ENCODE measurements around the gene CSNK1G2. TPM values are rescaled to one million over a fixed set of nuclear protein-coding genes. Genes with fewer than 3 reads are reported as not detected.

CSNK1G2 gene
- total RNA-seq (2022) (44.4 and 49.6 TPM in 2 replicates), Bru-seq, nascent RNA (percentile 49 among the genes with signal in this experiment), BruChase-seq, experiment 1, labeled RNA remaining after a 2-hour chase (percentile 58 among the genes with signal in this experiment), BruChase-seq, experiment 2, labeled RNA remaining after a 6-hour chase (percentile 68 among the genes with signal in this experiment)
- long read RNA-seq, transcript CSNK1G2-201 (12 exons, 2,918 nt): major isoform, 51 of 92 reads
- long read RNA-seq, partial matches to known transcripts: 12 of 92 reads
- long read RNA-seq, other reads (novel, unspliced or antisense): 29 of 92 reads

GRCh38 chr19:1941146-1942077, at the start of gene CSNK1G2:
TSS of gene CSNK1G2 (plus strand) at chr19:1941172. CDS start at chr19:1969773, 28,601 bp downstream.
- Mint-ChIP-seq H3K27me3 (ENCODE audit: insufficient read depth, unreplicated experiment) (no peaks in the 10 kb centered on the region), H3K4me1 (ENCODE audit: low read depth, unreplicated experiment) (no peaks in the 10 kb centered on the region), H3K27ac (ENCODE audit: unreplicated experiment) (peak within 1 kb of the TSS; percentile 73), H3K9me3 (ENCODE audit: unreplicated experiment) (no peaks in the 10 kb centered on the region), H3K4me3 (ENCODE audit: unreplicated experiment) (peak within 1 kb of the TSS; percentile 79), H3K36me3 (ENCODE audit: insufficient read depth, unreplicated experiment) (no peaks in the 10 kb centered on the region)
- ChIA-PET CTCF (no interaction called here), POLR2A (no interaction called here)
- Histone ChIP-seq H3K4me3 (ENCODE audit: low read depth, low read length) (peak within 1 kb of the TSS; percentile 96), H3K27me3 (replicated peaks; ENCODE audit: control insufficient read depth, insufficient read depth, low read length) (no peaks in the 10 kb centered on the region), H3K9me3 (no peaks in the 10 kb centered on the region), H3K36me3 (ENCODE audit: control insufficient read depth, insufficient read depth, low read length) (no peaks in the 10 kb centered on the region), H3K4me1 (peaks cover 7% of the 10 kb centered on the region)
- no TSS peak for BruUV-seq (replicated peaks)
- no peak for TF ChIP-seq CTCF (IDR thresholded peaks at IDR 0.05; ENCODE audit: insufficient read depth in 1 of 2, low read depth in 1 of 2, low read length in 1 of 2, severe bottlenecking in 1 of 2, unreplicated experiment in 1 of 2)
- intact Hi-C loops (cut with micrococcal nuclease; ENCODE audit: unreplicated experiment): no loop called here
- no peak for DNase-seq

GRCh38 chr19:1893791-1894190, 47.2 kb upstream of the CSNK1G2 start:
- no peak for DNase-seq
- Histone ChIP-seq H3K4me1 (no peaks in the 10 kb centered on the region; the same call in 1 of the 2 replicates), H3K36me3 (ENCODE audit: control insufficient read depth, insufficient read depth, low read length) (no peaks in the 10 kb centered on the region), H3K27me3 (replicated peaks; ENCODE audit: control insufficient read depth, insufficient read depth, low read length) (no peaks in the 10 kb centered on the region), H3K4me3 (ENCODE audit: low read depth, low read length) (no peak overlapping the region), H3K9me3 (no peaks in the 10 kb centered on the region)
- no TSS peak for BruUV-seq (replicated peaks)
- intact Hi-C loops (cut with micrococcal nuclease; ENCODE audit: unreplicated experiment): no loop called here
- CTCF ChIA-PET: no interaction called here
- POLR2A ChIA-PET: no interaction called here
- Mint-ChIP-seq H3K4me1 (ENCODE audit: low read depth, unreplicated experiment) (no peaks in the 10 kb centered on the region), H3K4me3 (ENCODE audit: unreplicated experiment) (no peak overlapping the region), H3K9me3 (ENCODE audit: unreplicated experiment) (no peaks in the 10 kb centered on the region), H3K36me3 (ENCODE audit: insufficient read depth, unreplicated experiment) (no peaks in the 10 kb centered on the region), H3K27me3 (ENCODE audit: insufficient read depth, unreplicated experiment) (no peaks in the 10 kb centered on the region), H3K27ac (ENCODE audit: unreplicated experiment) (no peak overlapping the region)
- TF ChIP-seq CTCF (IDR thresholded peaks at IDR 0.05; ENCODE audit: insufficient read depth in 1 of 2, low read depth in 1 of 2, low read length in 1 of 2, severe bottlenecking in 1 of 2, unreplicated experiment in 1 of 2): no peak

GRCh38 chr19:1896508-1896907, 44.5 kb upstream of the CSNK1G2 start:
- no peaks in the 10 kb centered on the region for H3K36me3 ChIP-seq (ENCODE audit: control insufficient read depth, insufficient read depth, low read length)
- CTCF ChIA-PET: interaction anchor here (0.7 kb wide), 1 partner anchor 49 kb away, joined by 4 read pairs; no protein-coding TSS in a partner anchor
- H3K27ac Mint-ChIP-seq (ENCODE audit: unreplicated experiment): no peak overlapping the region

More at GRCh38 chr19:1896508-1896907, 44.5 kb upstream of the CSNK1G2 start:
- Histone ChIP-seq H3K4me1 (no peaks in the 10 kb centered on the region; the same call in 1 of the 2 replicates), H3K4me3 (ENCODE audit: low read depth, low read length) (no peak overlapping the region), H3K27me3 (replicated peaks; ENCODE audit: control insufficient read depth, insufficient read depth, low read length) (no peaks in the 10 kb centered on the region), H3K9me3 (no peaks in the 10 kb centered on the region)
- Mint-ChIP-seq H3K4me1 (ENCODE audit: low read depth, unreplicated experiment) (no peaks in the 10 kb centered on the region), H3K27me3 (ENCODE audit: insufficient read depth, unreplicated experiment) (no peaks in the 10 kb centered on the region), H3K9me3 (ENCODE audit: unreplicated experiment) (no peaks in the 10 kb centered on the region), H3K36me3 (ENCODE audit: insufficient read depth, unreplicated experiment) (no peaks in the 10 kb centered on the region), H3K4me3 (ENCODE audit: unreplicated experiment) (no peak overlapping the region)
- intact Hi-C loops (cut with micrococcal nuclease; ENCODE audit: unreplicated experiment): no loop called here
- POLR2A ChIA-PET: no interaction called here
- DNase-seq: no peak
- TF ChIP-seq CTCF (IDR thresholded peaks at IDR 0.05; ENCODE audit: insufficient read depth in 1 of 2, low read depth in 1 of 2, low read length in 1 of 2, severe bottlenecking in 1 of 2, unreplicated experiment in 1 of 2): no peak
- no TSS peak for BruUV-seq (replicated peaks)
